ENCODE measurements around the gene IKZF2.

Gene IKZF2

DNA sequence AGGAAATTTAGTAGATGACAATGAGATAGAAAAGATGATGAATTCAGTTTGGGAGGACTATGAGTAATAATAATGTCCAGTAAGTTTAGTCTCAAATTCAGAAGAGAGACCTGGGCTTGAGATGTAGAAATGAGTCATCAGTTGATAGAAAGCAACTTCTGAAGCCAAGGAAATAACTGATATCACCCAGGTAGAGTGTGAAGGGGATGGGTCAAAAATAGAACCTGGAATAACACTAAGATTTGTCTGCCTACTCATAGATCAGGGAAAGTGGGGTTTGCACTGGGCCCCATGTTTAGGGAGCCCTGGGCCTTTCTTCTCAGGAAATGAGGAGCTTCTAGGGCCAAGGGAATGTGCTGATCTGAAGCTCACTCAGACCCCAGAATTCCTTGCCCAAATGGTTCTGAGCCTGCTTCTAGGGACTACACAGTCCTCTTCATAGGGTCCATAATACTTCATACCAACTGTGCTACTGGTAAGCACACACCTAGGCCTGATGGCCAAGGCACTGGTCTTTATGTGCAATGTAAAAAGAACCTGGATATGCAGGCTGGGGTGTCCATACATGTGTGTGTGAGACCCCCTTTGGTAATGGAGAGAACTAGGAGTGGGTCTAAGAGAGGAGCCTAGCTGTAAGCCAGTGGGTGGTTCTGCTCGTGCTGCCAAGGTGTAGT, 141.2 kb downstream of the IKZF2 start:
- Histone ChIP-seq H3K36me3 (ENCODE audit: control insufficient read depth, insufficient read depth, low read length) (no peaks in the 10 kb centered on the region), H3K27ac (ENCODE audit: insufficient read depth, low read depth, low read length, poor library complexity, severe bottlenecking) (no peak overlapping the region), H3K27me3 (ENCODE audit: control insufficient read depth, insufficient read depth, low read length, poor library complexity, severe bottlenecking) (no peaks in the 10 kb centered on the region), H3K9me3 (ENCODE audit: control insufficient read depth, low read length) (no peaks in the 10 kb centered on the region), H3K4me1 (ENCODE audit: control insufficient read depth, insufficient read depth, low read length) (peaks cover 7% of the 10 kb centered on the region), H3K4me3 (ENCODE audit: insufficient read depth, low read depth, low read length) (no peak overlapping the region)
- 86 to 95% methylated on average over 1 of the region's 1 CpG for WGBS, 2 experiments

DNA sequence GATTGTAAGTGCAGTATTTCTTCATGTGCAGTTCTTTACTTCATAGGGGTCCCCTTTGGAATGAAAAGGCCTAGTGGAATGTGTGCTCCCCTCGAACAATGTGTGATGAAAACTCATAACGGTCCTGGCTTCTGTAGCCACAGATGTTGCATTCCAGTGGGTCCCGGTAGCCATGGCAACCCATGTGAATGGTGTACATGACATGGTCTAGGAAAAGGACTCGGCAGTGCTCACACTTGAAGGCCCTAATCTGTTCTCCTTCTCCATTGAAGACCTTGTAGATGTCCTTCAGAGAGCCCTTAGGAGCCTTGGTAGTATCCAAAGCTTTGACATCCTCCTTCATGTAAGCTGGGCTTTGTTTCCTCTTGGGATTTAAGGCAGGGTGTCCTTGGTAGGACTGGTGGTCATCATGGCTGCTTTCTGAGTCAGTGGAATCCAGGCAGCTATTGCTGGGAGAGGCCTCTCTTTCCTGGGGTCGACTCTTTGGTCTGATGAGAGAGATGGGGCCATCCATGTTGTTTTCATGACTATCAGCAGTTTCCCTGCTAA, 144.0 kb downstream of the IKZF2 start:
- Histone ChIP-seq H3K36me3 (ENCODE audit: control insufficient read depth, insufficient read depth, low read length) (no peaks in the 10 kb centered on the region), H3K9me3 (ENCODE audit: control insufficient read depth, low read length) (no peaks in the 10 kb centered on the region), H3K4me3 (ENCODE audit: insufficient read depth, low read depth, low read length) (no peak overlapping the region), H3K4me1 (ENCODE audit: control insufficient read depth, insufficient read depth, low read length) (peaks cover 7% of the 10 kb centered on the region), H3K27me3 (ENCODE audit: control insufficient read depth, insufficient read depth, low read length, poor library complexity, severe bottlenecking) (no peaks in the 10 kb centered on the region), H3K27ac (ENCODE audit: insufficient read depth, low read depth, low read length, poor library complexity, severe bottlenecking) (no peak overlapping the region)
- 85 to 89% methylated on average over 5 of the region's 5 CpGs for WGBS, 2 experiments

DNA sequence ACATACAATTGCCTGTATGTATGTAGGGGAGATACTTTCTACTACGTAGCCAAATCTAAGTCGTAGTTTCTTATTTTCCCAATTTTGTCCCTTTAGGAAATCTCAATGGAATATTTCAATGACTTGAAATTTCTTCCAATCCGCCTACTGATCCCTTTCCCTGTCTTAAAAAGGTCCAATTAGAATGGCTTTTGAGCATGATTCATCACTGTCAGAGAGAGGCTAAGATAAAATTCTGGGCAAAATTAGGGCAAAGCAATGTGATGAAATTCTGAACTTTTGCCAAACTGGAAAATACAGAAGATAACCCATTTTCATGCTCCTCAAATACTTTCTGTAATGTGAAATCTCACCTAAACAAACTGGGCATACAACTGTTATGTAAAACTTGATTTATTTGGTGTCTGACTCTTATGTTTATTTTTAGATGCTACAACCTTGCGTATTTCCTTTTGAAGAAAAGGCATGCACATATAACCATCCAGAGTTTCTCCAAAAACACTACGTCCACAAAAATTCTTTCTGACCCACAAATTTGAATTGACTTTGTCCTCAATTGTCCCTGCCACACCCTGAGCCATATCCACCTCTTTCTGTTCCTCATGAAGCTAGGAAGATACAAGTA, 147.1 kb downstream of the IKZF2 start:
- Histone ChIP-seq H3K4me3 (ENCODE audit: insufficient read depth, low read depth, low read length) (no peak overlapping the region), H3K9me3 (ENCODE audit: control insufficient read depth, low read length) (no peaks in the 10 kb centered on the region), H3K27ac (ENCODE audit: insufficient read depth, low read depth, low read length, poor library complexity, severe bottlenecking) (no peak overlapping the region), H3K36me3 (ENCODE audit: control insufficient read depth, insufficient read depth, low read length) (no peaks in the 10 kb centered on the region), H3K27me3 (ENCODE audit: control insufficient read depth, insufficient read depth, low read length, poor library complexity, severe bottlenecking) (no peaks in the 10 kb centered on the region), H3K4me1 (ENCODE audit: control insufficient read depth, insufficient read depth, low read length) (peaks cover 7% of the 10 kb centered on the region)
- 92 to 99% methylated on average over 4 to 5 of the region's 5 CpGs for WGBS, 2 experiments

DNA sequence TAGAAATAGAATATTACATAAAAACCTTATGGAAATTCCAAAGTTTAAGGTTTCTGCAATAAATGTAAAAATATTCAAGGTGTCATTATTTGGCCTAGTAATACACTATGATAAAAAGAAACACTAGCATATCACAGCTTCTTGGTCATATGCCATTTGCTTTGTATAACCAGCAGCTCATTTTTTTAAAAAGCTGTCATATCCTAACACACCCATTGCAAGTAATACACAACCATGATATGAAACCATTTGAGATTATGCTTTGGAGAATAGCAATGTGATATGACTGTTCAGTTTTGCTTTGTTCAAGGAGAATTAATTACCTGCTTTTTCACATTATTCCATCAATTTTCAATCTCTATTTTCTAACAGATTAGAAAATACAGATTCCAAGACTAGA, 149.0 kb downstream of the IKZF2 start:
- no peak overlapping the region for H3K27ac ChIP-seq (ENCODE audit: insufficient read depth, low read depth, low read length, poor library complexity, severe bottlenecking)
- no peaks in the 10 kb centered on the region for H3K9me3 ChIP-seq (ENCODE audit: control insufficient read depth, low read length)
- no peaks in the 10 kb centered on the region for H3K36me3 ChIP-seq (ENCODE audit: control insufficient read depth, insufficient read depth, low read length)
- no peaks in the 10 kb centered on the region for H3K27me3 ChIP-seq (ENCODE audit: control insufficient read depth, insufficient read depth, low read length, poor library complexity, severe bottlenecking)
- peaks cover 7% of the 10 kb centered on the region for H3K4me1 ChIP-seq (ENCODE audit: control insufficient read depth, insufficient read depth, low read length)
- H3K4me3 ChIP-seq (ENCODE audit: insufficient read depth, low read depth, low read length), result no peak overlapping the region

DNA sequence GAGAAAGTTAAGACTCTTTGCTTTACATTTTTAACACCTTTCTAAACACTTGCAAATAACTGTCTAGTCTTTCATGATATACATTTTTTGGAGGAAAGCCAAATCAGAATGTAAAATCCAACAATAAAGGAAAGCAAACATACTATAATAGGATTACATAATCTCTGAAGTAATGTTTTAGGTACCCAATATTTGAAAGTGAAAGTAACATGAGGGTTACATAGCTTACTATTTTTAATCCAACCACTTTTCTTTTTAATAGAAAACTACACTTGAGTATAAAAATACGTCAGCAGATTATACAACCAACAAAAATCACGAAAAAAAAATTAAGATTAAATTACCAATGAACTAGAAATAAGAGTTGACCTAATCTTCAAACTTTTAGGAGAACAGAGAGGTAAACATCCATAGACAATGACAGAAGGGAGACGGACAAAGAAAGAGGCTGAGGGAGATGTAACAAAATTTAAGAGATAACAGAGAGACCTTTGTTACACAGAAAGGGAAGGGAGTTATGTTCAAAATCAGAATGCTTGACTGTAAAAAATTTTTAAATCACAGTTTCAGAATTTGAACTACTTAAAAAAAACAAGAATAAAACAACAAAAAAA, 150.0 kb downstream of the IKZF2 start:
- H3K4me3 ChIP-seq (ENCODE audit: insufficient read depth, low read depth, low read length), result no peak overlapping the region
- 87 to 92% methylated on average over 2 to 3 of the region's 3 CpGs for WGBS, 2 experiments

DNA sequence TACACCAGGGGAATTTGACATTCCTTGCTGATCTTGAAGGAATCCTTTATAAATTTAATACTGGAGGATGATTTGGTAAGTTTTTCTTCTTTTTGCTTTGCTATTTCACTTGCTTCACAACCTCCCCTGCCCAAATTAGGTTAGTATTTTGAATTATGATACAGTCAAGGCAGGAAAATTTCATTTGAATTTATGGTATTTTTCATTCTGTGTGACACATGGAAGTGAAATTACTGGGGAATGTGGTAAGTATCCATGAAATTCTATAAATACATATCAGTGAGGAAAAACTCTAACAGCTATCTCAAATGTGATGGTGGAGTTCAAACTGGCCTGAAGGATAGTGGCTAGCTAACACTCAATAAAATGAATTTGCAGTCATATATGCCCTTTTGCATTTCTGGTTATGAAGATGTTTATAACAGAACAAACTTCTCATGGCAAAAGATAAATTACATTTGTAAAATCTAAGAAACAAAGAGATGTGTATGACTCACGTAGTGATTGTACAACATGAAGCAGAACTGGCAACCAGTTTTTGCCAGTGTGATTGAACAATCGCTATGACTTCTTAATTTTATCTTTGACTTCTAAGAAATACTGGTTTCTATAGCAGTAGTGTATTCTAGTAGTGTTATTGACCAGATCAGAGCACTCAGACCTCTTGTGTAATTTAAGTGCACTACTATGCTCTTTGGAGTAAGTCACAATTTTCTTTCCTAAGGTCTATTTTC, 152.6 kb downstream of the IKZF2 start:
- WGBS, 2 experiments, result 90 to 96% methylated on average over 2 of the region's 2 CpGs
- Histone ChIP-seq H3K36me3 (ENCODE audit: control insufficient read depth, insufficient read depth, low read length) (no peaks in the 10 kb centered on the region), H3K4me3 (ENCODE audit: insufficient read depth, low read depth, low read length) (no peak overlapping the region)

More for the DNA sequence above, 150.0 kb downstream of the IKZF2 start:
- H3K27ac ChIP-seq (ENCODE audit: insufficient read depth, low read depth, low read length, poor library complexity, severe bottlenecking), result no peak overlapping the region
- no peaks in the 10 kb centered on the region for H3K36me3 ChIP-seq (ENCODE audit: control insufficient read depth, insufficient read depth, low read length)
- peaks cover 7% of the 10 kb centered on the region for H3K4me1 ChIP-seq (ENCODE audit: control insufficient read depth, insufficient read depth, low read length)
- no peaks in the 10 kb centered on the region for H3K9me3 ChIP-seq (ENCODE audit: control insufficient read depth, low read length)
- no peaks in the 10 kb centered on the region for H3K27me3 ChIP-seq (ENCODE audit: control insufficient read depth, insufficient read depth, low read length, poor library complexity, severe bottlenecking)

DNA sequence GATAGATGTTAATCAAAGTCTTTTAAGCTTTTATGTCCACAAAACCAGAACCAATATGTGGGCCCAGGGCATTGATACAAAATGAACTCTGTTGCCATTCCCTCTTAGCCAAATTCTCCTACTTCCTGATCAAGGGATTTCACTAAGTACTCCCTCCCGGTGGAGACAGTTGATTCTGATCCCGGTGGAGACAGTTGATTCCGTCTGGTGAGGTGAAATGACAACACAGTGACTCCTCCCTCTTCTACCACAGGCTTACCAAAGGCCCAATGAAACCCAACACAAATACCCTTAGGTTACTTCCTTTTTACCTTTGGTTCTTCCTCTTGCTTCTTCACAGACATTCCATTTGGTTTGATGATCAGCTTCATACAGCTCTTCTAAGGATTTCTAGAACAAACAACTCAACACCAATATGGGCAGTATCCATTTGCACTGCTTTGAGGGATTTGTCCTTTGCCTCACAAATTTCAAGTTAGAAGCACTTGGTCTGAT, 153.8 kb downstream of the IKZF2 start:
- Histone ChIP-seq H3K4me3 (ENCODE audit: insufficient read depth, low read depth, low read length) (no peak overlapping the region), H3K36me3 (ENCODE audit: control insufficient read depth, insufficient read depth, low read length) (no peaks in the 10 kb centered on the region), H3K27ac (ENCODE audit: insufficient read depth, low read depth, low read length, poor library complexity, severe bottlenecking) (no peak overlapping the region), H3K27me3 (ENCODE audit: control insufficient read depth, insufficient read depth, low read length, poor library complexity, severe bottlenecking) (no peaks in the 10 kb centered on the region), H3K4me1 (ENCODE audit: control insufficient read depth, insufficient read depth, low read length) (no peaks in the 10 kb centered on the region), H3K9me3 (ENCODE audit: control insufficient read depth, low read length) (no peaks in the 10 kb centered on the region)
- WGBS, 2 experiments, result 77 to 88% methylated on average over 3 of the region's 3 CpGs

More for the DNA sequence above, 152.6 kb downstream of the IKZF2 start:
- Histone ChIP-seq H3K9me3 (ENCODE audit: control insufficient read depth, low read length) (no peaks in the 10 kb centered on the region), H3K4me1 (ENCODE audit: control insufficient read depth, insufficient read depth, low read length) (no peaks in the 10 kb centered on the region), H3K27ac (ENCODE audit: insufficient read depth, low read depth, low read length, poor library complexity, severe bottlenecking) (no peak overlapping the region), H3K27me3 (ENCODE audit: control insufficient read depth, insufficient read depth, low read length, poor library complexity, severe bottlenecking) (no peaks in the 10 kb centered on the region)

DNA sequence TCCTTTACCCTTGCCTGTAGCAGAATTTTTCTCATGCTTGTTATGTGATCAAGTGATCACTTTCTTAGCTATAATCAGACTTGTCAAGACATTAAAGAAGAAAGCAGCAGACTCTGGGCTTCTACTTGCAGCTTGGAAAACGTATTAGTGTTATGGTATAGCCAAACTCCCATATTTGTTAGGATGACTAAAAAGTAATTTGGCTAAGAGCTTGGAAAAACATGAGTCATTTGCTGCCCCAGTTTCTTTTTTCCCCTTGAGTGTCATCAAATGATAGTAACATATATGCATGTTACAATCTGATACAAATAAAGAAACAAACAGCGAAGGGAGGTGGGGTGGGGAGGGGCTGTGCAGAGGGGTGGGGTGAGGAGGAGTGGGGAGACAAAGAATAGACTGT, 155.5 kb downstream of the IKZF2 start:
- H3K4me1 ChIP-seq (ENCODE audit: control insufficient read depth, insufficient read depth, low read length), result no peaks in the 10 kb centered on the region

DNA sequence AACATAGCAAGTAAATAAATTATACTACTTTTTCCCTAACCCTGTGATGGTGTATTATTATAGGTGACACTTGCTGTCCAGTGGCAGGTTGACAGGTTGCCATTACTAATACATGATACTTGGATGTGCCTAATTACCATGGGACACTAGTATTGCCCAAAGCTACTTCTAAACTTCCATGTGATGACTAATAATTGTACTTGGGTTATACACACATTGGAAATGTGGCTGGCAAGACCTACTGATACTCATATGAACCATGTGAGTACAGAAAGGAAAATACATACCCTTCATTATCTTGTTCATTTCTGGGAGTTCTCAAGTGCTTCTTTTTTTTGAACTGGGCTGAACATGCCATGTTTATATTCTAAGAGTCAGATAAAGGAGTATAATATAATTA, 156.4 kb downstream of the IKZF2 start:
- no peaks in the 10 kb centered on the region for H3K36me3 ChIP-seq (ENCODE audit: control insufficient read depth, insufficient read depth, low read length)
- H3K4me1 ChIP-seq (ENCODE audit: control insufficient read depth, insufficient read depth, low read length), result no peaks in the 10 kb centered on the region
- H3K4me3 ChIP-seq (ENCODE audit: insufficient read depth, low read depth, low read length), result no peak overlapping the region
- no peaks in the 10 kb centered on the region for H3K27me3 ChIP-seq (ENCODE audit: control insufficient read depth, insufficient read depth, low read length, poor library complexity, severe bottlenecking)
- H3K27ac ChIP-seq (ENCODE audit: insufficient read depth, low read depth, low read length, poor library complexity, severe bottlenecking), result no peak overlapping the region
- H3K9me3 ChIP-seq (ENCODE audit: control insufficient read depth, low read length), result no peaks in the 10 kb centered on the region

More for the DNA sequence above, 155.5 kb downstream of the IKZF2 start:
- Histone ChIP-seq H3K27me3 (ENCODE audit: control insufficient read depth, insufficient read depth, low read length, poor library complexity, severe bottlenecking) (no peaks in the 10 kb centered on the region), H3K4me3 (ENCODE audit: insufficient read depth, low read depth, low read length) (no peak overlapping the region), H3K27ac (ENCODE audit: insufficient read depth, low read depth, low read length, poor library complexity, severe bottlenecking) (no peak overlapping the region), H3K36me3 (ENCODE audit: control insufficient read depth, insufficient read depth, low read length) (no peaks in the 10 kb centered on the region), H3K9me3 (ENCODE audit: control insufficient read depth, low read length) (no peaks in the 10 kb centered on the region)
- 91 to 92% methylated on average over 1 to 2 of the region's 2 CpGs for WGBS, 2 experiments

DNA sequence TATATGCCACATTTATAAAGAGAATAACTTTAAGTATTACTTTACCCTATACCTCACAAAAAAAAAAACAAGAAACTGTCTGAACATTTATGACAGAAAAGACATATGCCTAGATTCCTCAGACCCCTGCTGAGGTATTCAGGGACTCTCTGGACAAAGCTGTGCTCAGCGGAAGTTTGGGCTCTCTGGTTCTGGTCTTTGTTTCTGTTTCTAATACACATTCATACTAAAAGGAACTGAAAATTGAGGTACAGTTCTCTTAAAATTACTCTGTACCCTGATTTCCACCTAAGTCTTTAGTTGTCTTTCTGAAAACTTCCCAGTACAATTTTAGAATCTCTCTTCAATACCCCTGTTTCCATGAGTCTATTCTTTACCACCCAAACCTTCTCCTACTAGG, 160.3 kb downstream of the IKZF2 start:
- no peak overlapping the region for H3K27ac ChIP-seq (ENCODE audit: insufficient read depth, low read depth, low read length, poor library complexity, severe bottlenecking)
- no peaks in the 10 kb centered on the region for H3K9me3 ChIP-seq (ENCODE audit: control insufficient read depth, low read length)
- H3K4me1 ChIP-seq (ENCODE audit: control insufficient read depth, insufficient read depth, low read length), result no peaks in the 10 kb centered on the region
- WGBS, 2 experiments, result 86 to 90% methylated on average over 1 of the region's 1 CpG
- H3K36me3 ChIP-seq (ENCODE audit: control insufficient read depth, insufficient read depth, low read length), result no peaks in the 10 kb centered on the region
- H3K27me3 ChIP-seq (ENCODE audit: control insufficient read depth, insufficient read depth, low read length, poor library complexity, severe bottlenecking), result no peaks in the 10 kb centered on the region
- H3K4me3 ChIP-seq (ENCODE audit: insufficient read depth, low read depth, low read length), result no peak overlapping the region
